ENCODE data around the gene HDAC4.

DNA sequence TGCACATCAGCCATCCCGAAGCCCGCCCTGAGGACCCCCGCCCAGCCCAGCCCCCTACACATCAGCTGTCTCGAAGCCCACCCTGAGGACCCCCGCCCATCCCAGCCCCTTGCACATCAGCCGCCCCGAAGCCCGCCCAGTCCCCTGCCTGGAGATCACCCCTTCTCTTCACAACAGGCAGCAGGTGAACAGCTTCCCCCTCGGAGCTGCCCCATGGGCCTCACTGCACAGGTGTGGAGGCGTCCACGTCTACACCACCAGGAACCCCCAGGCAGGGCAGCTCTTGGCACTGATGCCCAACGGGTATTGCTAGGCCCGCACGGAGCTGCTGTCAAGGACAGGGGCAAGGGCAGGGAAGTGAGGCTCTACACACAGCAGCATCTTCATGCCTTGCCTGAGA lies 137.6 kb downstream of the HDAC4 start:
- TF ChIP-seq CTCF (IDR thresholded peaks at IDR 0.05) = no peak
- no peak for TF ChIP-seq EP300 (IDR thresholded peaks at IDR 0.05)
- no peak for TF ChIP-seq POLR2AphosphoS5 (IDR thresholded peaks at IDR 0.05)
- no peak for TF ChIP-seq POLR2A (IDR thresholded peaks at IDR 0.05)

Data from stomach (tissue), 4 donors.